GM12874 (cell line): ENCODE measurements around the gene C2CD5.

Source experiments
- TF ChIP-seq, protein P1 (sequence below): IDR thresholded peaks from 2 replicates; pipeline ENCODE4 v1.5.1; 2011; ENCODE audit warnings: low read depth, mild to moderate bottlenecking, control low read depth, low read length, moderate library complexity; ENCODE audit not compliant: insufficient read depth

Gene C2CD5, protein sequence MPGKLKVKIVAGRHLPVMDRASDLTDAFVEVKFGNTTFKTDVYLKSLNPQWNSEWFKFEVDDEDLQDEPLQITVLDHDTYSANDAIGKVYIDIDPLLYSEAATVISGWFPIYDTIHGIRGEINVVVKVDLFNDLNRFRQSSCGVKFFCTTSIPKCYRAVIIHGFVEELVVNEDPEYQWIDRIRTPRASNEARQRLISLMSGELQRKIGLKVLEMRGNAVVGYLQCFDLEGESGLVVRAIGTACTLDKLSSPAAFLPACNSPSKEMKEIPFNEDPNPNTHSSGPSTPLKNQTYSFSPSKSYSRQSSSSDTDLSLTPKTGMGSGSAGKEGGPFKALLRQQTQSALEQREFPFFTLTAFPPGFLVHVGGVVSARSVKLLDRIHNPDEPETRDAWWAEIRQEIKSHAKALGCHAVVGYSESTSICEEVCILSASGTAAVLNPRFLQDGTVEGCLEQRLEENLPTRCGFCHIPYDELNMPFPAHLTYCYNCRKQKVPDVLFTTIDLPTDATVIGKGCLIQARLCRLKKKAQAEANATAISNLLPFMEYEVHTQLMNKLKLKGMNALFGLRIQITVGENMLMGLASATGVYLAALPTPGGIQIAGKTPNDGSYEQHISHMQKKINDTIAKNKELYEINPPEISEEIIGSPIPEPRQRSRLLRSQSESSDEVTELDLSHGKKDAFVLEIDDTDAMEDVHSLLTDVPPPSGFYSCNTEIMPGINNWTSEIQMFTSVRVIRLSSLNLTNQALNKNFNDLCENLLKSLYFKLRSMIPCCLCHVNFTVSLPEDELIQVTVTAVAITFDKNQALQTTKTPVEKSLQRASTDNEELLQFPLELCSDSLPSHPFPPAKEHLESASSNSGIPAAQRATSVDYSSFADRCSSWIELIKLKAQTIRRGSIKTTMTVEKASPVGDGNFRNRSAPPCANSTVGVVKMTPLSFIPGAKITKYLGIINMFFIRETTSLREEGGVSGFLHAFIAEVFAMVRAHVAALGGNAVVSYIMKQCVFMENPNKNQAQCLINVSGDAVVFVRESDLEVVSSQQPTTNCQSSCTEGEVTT

DNA sequence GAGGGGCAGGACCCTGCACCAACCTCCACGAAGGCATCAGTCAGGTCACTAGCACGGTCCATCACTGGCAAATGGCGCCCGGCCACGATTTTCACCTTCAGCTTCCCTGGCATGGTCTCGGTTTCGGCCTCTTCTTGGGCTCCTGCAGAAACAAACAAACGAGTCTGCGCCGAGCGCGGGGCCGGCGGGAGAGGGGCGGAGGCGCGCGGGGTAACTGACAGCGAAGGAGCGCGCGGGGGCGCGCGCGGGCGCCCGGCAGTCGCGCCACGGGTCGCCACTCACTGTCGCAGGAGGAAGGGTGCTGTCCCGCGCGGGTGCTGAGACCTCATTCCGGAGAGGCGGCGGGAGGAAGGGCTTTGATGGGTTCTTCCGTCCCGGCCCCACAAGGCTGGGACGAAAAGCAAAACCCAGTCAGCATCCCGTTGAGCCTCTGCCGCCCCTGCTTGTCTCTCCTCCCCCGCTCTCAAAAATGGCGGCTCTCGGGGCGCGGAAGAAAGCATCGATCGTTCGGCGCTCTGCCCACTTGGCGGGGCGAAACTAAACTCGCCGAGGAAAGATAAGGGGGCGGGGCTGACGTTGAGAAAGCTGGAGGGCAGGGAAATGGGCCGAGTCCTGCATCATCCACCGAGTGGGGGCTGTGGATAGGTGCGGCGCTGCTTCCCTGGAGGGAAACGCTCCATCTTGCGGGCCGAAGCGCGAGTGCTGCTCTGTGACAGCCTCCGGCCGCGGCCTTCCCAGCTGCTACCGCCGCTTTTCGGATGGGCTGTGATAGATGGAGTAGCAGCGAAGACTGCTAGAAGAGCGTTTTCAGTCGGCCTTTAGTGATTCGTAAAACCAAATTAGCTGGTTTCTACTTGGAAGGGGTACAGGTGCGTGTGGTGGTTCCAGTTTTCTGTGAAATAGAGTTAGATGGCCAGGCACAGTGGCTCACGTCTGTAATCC lies at the start of gene C2CD5:
Gene C2CD5 (minus strand): TSS at position 505 of the 942 bp plus-strand sequence. CDS start 392 bp downstream, at position 113.
- TF ChIP-seq, protein P1, sequence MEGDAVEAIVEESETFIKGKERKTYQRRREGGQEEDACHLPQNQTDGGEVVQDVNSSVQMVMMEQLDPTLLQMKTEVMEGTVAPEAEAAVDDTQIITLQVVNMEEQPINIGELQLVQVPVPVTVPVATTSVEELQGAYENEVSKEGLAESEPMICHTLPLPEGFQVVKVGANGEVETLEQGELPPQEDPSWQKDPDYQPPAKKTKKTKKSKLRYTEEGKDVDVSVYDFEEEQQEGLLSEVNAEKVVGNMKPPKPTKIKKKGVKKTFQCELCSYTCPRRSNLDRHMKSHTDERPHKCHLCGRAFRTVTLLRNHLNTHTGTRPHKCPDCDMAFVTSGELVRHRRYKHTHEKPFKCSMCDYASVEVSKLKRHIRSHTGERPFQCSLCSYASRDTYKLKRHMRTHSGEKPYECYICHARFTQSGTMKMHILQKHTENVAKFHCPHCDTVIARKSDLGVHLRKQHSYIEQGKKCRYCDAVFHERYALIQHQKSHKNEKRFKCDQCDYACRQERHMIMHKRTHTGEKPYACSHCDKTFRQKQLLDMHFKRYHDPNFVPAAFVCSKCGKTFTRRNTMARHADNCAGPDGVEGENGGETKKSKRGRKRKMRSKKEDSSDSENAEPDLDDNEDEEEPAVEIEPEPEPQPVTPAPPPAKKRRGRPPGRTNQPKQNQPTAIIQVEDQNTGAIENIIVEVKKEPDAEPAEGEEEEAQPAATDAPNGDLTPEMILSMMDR = peak; percentile 57

DNA sequence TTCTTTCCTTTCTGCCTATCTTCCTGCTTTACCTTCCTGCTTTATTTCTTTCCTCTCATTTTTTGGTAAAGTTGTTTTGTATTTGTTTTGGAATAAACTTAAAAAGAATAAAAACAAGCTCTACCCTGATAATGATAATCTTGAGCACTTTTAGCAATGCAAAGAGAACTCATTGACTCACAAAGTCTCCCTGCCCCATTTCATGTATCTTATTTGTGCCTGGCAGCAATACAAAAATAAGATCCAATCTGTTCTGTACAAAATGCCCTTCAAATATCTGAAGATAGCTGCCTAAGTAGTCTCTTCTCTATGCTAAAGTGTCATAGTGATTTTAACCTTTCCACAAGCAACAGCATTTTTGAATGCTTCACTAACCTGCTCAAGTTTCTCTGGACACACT lies 49.5 kb upstream of the C2CD5 start:
- TF ChIP-seq, protein P1 = no peak

DNA sequence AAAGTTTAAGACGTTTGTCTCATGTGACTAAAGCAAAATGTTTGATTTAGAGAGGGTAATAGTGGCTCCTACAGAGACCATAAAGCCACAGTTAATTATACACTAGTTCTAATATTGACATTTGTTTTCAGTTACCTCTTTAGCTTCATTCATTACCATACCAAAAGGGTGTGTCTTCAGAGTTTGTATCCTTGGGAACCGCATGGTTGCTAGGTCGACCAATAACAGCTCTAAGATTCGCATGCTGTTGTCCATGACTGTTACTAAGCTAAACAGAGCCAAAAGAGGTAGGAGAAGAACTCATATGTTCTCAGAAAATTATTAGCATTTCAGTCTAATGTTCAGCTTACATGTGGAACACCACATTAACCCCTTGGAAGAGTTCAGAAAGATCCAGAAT lies 44.5 kb upstream of the C2CD5 start:
- TF ChIP-seq, protein P1 = no peak

DNA sequence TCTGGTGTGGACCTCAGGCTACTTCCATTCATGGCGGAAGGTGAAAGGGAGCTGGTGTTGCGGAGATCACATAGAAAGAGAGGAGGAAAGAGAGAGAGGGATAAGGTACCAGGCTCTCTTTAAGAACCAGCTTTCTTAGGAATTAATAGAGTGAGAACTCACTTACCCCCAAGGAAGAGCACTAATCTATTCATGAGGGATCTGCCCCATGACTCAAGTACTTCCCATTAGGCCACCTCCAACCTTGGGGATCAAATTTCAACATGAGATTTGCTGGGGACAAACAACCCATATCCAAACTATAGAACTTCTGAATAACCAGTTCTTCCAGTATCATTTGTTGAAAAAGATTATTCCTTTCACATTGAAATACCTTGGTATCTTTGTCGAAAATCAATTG lies 34.0 kb upstream of the C2CD5 start:
- TF ChIP-seq, protein P1 = no peak

DNA sequence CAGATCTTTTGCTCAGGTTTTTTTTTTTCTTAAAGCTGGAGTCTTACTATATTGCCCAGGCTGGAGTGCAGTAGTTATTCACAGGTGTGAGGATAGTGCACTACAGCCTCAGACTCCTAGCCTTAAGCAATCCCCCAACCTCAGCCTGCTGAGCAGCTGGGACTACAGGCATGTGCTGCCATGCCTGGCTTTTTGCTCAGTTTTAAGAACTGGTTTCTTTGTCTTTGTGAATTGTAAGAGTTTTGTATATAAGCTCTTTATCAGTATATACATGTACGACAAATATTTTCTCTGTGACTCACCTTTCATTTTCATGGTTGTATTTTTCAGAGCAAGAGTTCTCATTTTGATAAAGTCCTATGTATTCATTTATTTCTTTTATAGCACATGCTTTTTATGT lies 33.3 kb upstream of the C2CD5 start:
- TF ChIP-seq, protein P1 = no peak

DNA sequence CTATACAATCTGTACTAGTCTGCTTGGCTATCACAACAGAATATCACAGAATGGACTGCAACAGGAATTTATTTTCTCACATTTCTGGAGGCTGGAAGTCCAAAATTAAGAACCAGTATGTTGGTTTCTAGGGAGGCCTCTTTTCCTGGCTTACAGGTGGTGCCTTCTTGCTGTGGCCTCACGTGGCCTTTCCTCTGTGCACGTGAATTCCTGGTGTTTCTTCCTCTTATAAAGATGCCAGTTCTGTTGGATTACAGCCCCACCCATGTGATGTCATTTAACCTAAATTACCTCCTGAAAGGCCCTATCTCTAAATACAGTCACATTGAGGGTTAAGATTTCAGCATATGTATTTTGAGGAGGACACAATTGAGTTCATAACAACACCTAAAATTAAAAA lies 32.1 kb upstream of the C2CD5 start:
- TF ChIP-seq, protein P1 = no peak
